Uterus (tissue), 2 donors: Measurements from ENCODE around the gene GAD2.

Source experiments
- CTCF ChIP-seq, 4 experiments: fragments of 200-600 bp in 2 of 4; fragments of 450-650 bp in 2 of 4; sonication (generic) in 2 of 4; IDR thresholded peaks; one replicate each; pipeline ENCODE4 v1.5.1; 2016 to 2019; ENCODE audit warnings: antibody characterized with exemption in 4 of 4, mild to moderate bottlenecking in 2 of 4, moderate library complexity in 1 of 4
- POLR2A ChIP-seq, 2 donors: fragments of 450-650 bp; IDR thresholded peaks; one replicate each; pipeline ENCODE4 v1.6.1; 2016; ENCODE audit warnings: antibody characterized with exemption in 2 of 2, mild to moderate bottlenecking in 1 of 2, moderate library complexity in 1 of 2

GRCh38 chr10:26173837-26174236 is 42.7 kb upstream of the GAD2 start:
- TF ChIP-seq POLR2A (IDR thresholded peaks at IDR 0.05) (no peak), CTCF (IDR thresholded peaks at IDR 0.05) (no peak)
